Endodermal cell (in vitro differentiated cells): ENCODE measurements around the gene TRIM72. TPM values are rescaled to one million over a fixed set of nuclear protein-coding genes. Genes with fewer than 3 reads are reported as not detected.

ENCODE experiments used
- DNase-seq: peaks from one replicate; pipeline ENCODE4 v3.0.0-alpha.2; 2017
- H3K27ac ChIP-seq: 2 replicates; pipeline ENCODE4 v1.5.1; 2013; ENCODE audit warnings: mild to moderate bottlenecking, low read depth, low read length, moderate library complexity
- H3K27me3 ChIP-seq: 2 replicates; pipeline ENCODE4 v1.6.1; 2013; ENCODE audit warnings: mild to moderate bottlenecking, low read length, moderate library complexity; ENCODE audit not compliant: insufficient read depth, control insufficient read depth, poor library complexity, severe bottlenecking
- H3K36me3 ChIP-seq: 2 replicates; pipeline ENCODE4 v1.7.0; 2013; ENCODE audit warnings: mild to moderate bottlenecking, low read length, moderate library complexity; ENCODE audit not compliant: control insufficient read depth, insufficient read depth
- H3K4me1 ChIP-seq: one replicate; pipeline ENCODE4 v1.7.0; 2013; ENCODE audit warnings: low read length; ENCODE audit not compliant: control insufficient read depth, insufficient read depth
- H3K4me3 ChIP-seq: 2 replicates; pipeline ENCODE4 v1.5.1; 2013; ENCODE audit warnings: mild to moderate bottlenecking, low read length, moderate library complexity
- H3K9ac ChIP-seq: 2 replicates; pipeline ENCODE4 v1.6.1; 2013; ENCODE audit warnings: mild to moderate bottlenecking, low read length, moderate library complexity; ENCODE audit not compliant: poor library complexity, severe bottlenecking; ENCODE audit errors: extremely low read depth
- H3K9me3 ChIP-seq: 2 replicates; pipeline ENCODE4 v1.6.1; 2013; ENCODE audit warnings: mild to moderate bottlenecking, low read length, moderate library complexity; ENCODE audit not compliant: control insufficient read depth
- H3K27ac Mint-ChIP-seq: 2 replicates; pipeline ENCODE4 v1.8.0; 2020; ENCODE audit warnings: mixed read lengths
- H3K27me3 Mint-ChIP-seq: 2 replicates; pipeline ENCODE4 v1.8.0; 2021; ENCODE audit warnings: mild to moderate bottlenecking, mixed read lengths; ENCODE audit not compliant: insufficient read depth
- H3K36me3 Mint-ChIP-seq: 2 replicates; pipeline ENCODE4 v1.8.0; 2020; ENCODE audit warnings: low read depth, mixed read lengths
- H3K4me1 Mint-ChIP-seq: 2 replicates; pipeline ENCODE4 v1.8.0; 2020; ENCODE audit warnings: mixed read lengths
- H3K4me3 Mint-ChIP-seq: 2 replicates; pipeline ENCODE4 v1.8.0; 2020; ENCODE audit warnings: mild to moderate bottlenecking, moderate library complexity, mixed read lengths
- H3K9me3 Mint-ChIP-seq: 2 replicates; pipeline ENCODE4 v1.8.0; 2020; ENCODE audit warnings: mild to moderate bottlenecking, mixed read lengths
- CTCF ChIP-seq: fragments of 200-600 bp; sonication (generic); conservative IDR thresholded peaks from 2 replicates; pipeline ENCODE4 v1.5.0; 2021; ENCODE audit warnings: antibody characterized with exemption, mild to moderate bottlenecking
- WGBS, 2 experiments: methylation state at CpG; one replicate each; pipeline versions ENCODE4 v1.1.5 to v1.1.7; 2013; ENCODE audit warnings: missing lambda C conversion rate in 2 of 2, mixed read lengths in 1 of 2; ENCODE audit not compliant: insufficient coverage in 1 of 2, insufficient read length in 1 of 2; 5-methylcytosine and 5-hydroxymethylcytosine counted together
- total RNA-seq, 2 donors: library from RNA; stranded (reverse); fragmentation: NEBNext Ultra II Directional in 1 of 2; extraction: Animal tissue kit (Norgen Biotek cat#: 25700) in 1 of 2; gene quantifications; 2 replicates in 1 of 2; 3 replicates in 1 of 2; pipeline ENCODE4 v1.2.1, GENCODE V29; 2021

TRIM72 gene
- total RNA-seq, 2 donors from 2014 or later: 0.15 to 0.20 TPM

GRCh38 chr16:31271621-31272190 is 57.8 kb downstream of the TRIM72 start:
- Histone ChIP-seq H3K27ac (no peak overlapping the region), H3K36me3 (no peaks in the 10 kb centered on the region), H3K27me3 (no peaks in the 10 kb centered on the region), H3K9ac (no peak overlapping the region), H3K9me3 (no peaks in the 10 kb centered on the region), H3K4me1 (no peaks in the 10 kb centered on the region), H3K4me3 (no peak overlapping the region)
- Mint-ChIP-seq H3K4me3 (no peak overlapping the region), H3K9me3 (no peaks in the 10 kb centered on the region), H3K27me3 (no peaks in the 10 kb centered on the region), H3K36me3 (no peaks in the 10 kb centered on the region), H3K27ac (no peak overlapping the region), H3K4me1 (peaks cover 14% of the 10 kb centered on the region)
- 90% methylated on average over 16 of the region's 16 CpGs; no CpG with 5 or more reads in 1 of the 2 experiments for WGBS, 2 experiments
- DNase-seq: no peak
- TF ChIP-seq CTCF: no peak

- 91 to 95% methylated on average over 7 of the region's 7 CpGs for WGBS, 2 experiments
- Mint-ChIP-seq H3K27me3 (no peaks in the 10 kb centered on the region), H3K36me3 (no peaks in the 10 kb centered on the region), H3K27ac (no peak overlapping the region), H3K4me3 (no peak overlapping the region), H3K4me1 (peaks cover 2% of the 10 kb centered on the region), H3K9me3 (no peaks in the 10 kb centered on the region)
- DNase-seq: no peak
- Histone ChIP-seq H3K9ac (no peak overlapping the region), H3K4me1 (no peaks in the 10 kb centered on the region), H3K36me3 (no peaks in the 10 kb centered on the region), H3K4me3 (no peak overlapping the region), H3K27ac (no peak overlapping the region), H3K27me3 (no peaks in the 10 kb centered on the region), H3K9me3 (no peaks in the 10 kb centered on the region)
- no peak for TF ChIP-seq CTCF
Observed at GRCh38 chr16:31273187-31273586, 59.3 kb downstream of the TRIM72 start.

GRCh38 chr16:31273676-31274075 is 59.8 kb downstream of the TRIM72 start:
- Histone ChIP-seq H3K9me3 (no peaks in the 10 kb centered on the region), H3K27me3 (no peaks in the 10 kb centered on the region), H3K4me3 (no peak overlapping the region), H3K27ac (no peak overlapping the region), H3K36me3 (no peaks in the 10 kb centered on the region), H3K4me1 (no peaks in the 10 kb centered on the region), H3K9ac (no peak overlapping the region)
- H3K4me1 Mint-ChIP-seq: no peaks in the 10 kb centered on the region
- TF ChIP-seq CTCF: no peak
- H3K4me3 Mint-ChIP-seq: no peak overlapping the region
- no peak for DNase-seq
- no peaks in the 10 kb centered on the region for H3K36me3 Mint-ChIP-seq
- no peak overlapping the region for H3K27ac Mint-ChIP-seq
- no peaks in the 10 kb centered on the region for H3K27me3 Mint-ChIP-seq
- H3K9me3 Mint-ChIP-seq: no peaks in the 10 kb centered on the region
- WGBS, 2 experiments: 88 to 91% methylated on average over 3 of the region's 3 CpGs
